Cardiac septum (tissue), 1 donor: Measurements from ENCODE around the gene CTBP1. TPM values are rescaled to one million over a fixed set of nuclear protein-coding genes. Genes with fewer than 3 reads are reported as not detected.

Experiments used
- DNase-seq: peaks from one replicate; pipeline ENCODE4 v3.0.0-alpha.2; 2020; ENCODE audit warnings: low spot score
- intact Hi-C: fragments of 100-400 bp; cut with DNase I; formaldehyde crosslinking; loops from one replicate; pipeline ENCODE4 v1.14.0; 2022
- total RNA-seq: library from RNA; stranded (reverse); fragmentation: NEBNext Ultra II Directional; extraction: Animal tissue kit (Norgen Biotek cat#: 25700); gene quantifications from one replicate; pipeline ENCODE4 v1.2.1, GENCODE V29; 2021
- donor health status: DM: no; HTN: no; CAD: no.

Gene CTBP1
- total RNA-seq, 1 donor from 2014 or later: 129 TPM

GRCh38 chr4:1216869-1217294, 32.0 kb downstream of the CTBP1 start:
- no peak for DNase-seq
- intact Hi-C loops: no loop called here

- no peak for DNase-seq
- intact Hi-C loops: no loop called here
Measured at GRCh38 chr4:1216076-1216614, 32.8 kb downstream of the CTBP1 start.

- intact Hi-C loops: no loop called here
- no peak for DNase-seq
Measured at GRCh38 chr4:1215141-1216075, 33.5 kb downstream of the CTBP1 start.

GRCh38 chr4:1214101-1215095, 34.5 kb downstream of the CTBP1 start:
- no peak for DNase-seq
- intact Hi-C loops: no loop called here

- no peak for DNase-seq
- intact Hi-C loops: no loop called here
Measured at GRCh38 chr4:1213336-1213995, 35.5 kb downstream of the CTBP1 start.

GRCh38 chr4:1212546-1213335, 36.2 kb downstream of the CTBP1 start:
- no peak for DNase-seq
- intact Hi-C loops: no loop called here

- intact Hi-C loops: loop anchor here (2.0 kb wide), 1 partner anchor 33 kb away; no protein-coding TSS in a partner anchor
- no peak for DNase-seq
Measured at GRCh38 chr4:1211891-1212545, 36.9 kb downstream of the CTBP1 start.

- no peak for DNase-seq
- intact Hi-C loops: loop anchor here (2.0 kb wide), 1 partner anchor 33 kb away; no protein-coding TSS in a partner anchor
Measured at GRCh38 chr4:1211371-1211770, 37.6 kb downstream of the CTBP1 start.

GRCh38 chr4:1210971-1211370, 38.0 kb downstream of the CTBP1 start:
- intact Hi-C loops: loop anchor here (2.0 kb wide), 1 partner anchor 34 kb away; no protein-coding TSS in a partner anchor

GRCh38 chr4:1210241-1210841, 38.6 kb downstream of the CTBP1 start:
- no peak for DNase-seq
- intact Hi-C loops: loop anchor here (2.0 kb wide), 1 partner anchor 34 kb away; no protein-coding TSS in a partner anchor

More at GRCh38 chr4:1210971-1211370, 38.0 kb downstream of the CTBP1 start:
- no peak for DNase-seq

GRCh38 chr4:1209821-1210220, 39.1 kb downstream of the CTBP1 start:
- intact Hi-C loops: loop anchor here (2.0 kb wide), 2 partner anchors 15 to 35 kb away; no protein-coding TSS in a partner anchor
- DNase-seq: peak; percentile 89

- intact Hi-C loops: loop anchor here (2.0 kb wide), 1 partner anchor 14 kb away; no protein-coding TSS in a partner anchor
- no peak for DNase-seq
Measured at GRCh38 chr4:1208970-1209704, 39.8 kb downstream of the CTBP1 start.

GRCh38 chr4:1208266-1208961, 40.5 kb downstream of the CTBP1 start:
- intact Hi-C loops: loop anchor here (2.0 kb wide), 1 partner anchor 14 kb away; no protein-coding TSS in a partner anchor
- DNase-seq: no peak

GRCh38 chr4:1207603-1208265, 41.2 kb downstream of the CTBP1 start:
- peak; percentile 77 for DNase-seq
- intact Hi-C loops: loop anchor here (2.0 kb wide), 1 partner anchor 13 kb away; no protein-coding TSS in a partner anchor

GRCh38 chr4:1207157-1207470, 41.8 kb downstream of the CTBP1 start:
- peak; percentile 76 for DNase-seq
- intact Hi-C loops: no loop called here
